OCI-LY3 (cell line): ENCODE measurements around the gene SYNDIG1.

Source experiments
- EZH2phosphoT487 ChIP-seq: fragments of 200-600 bp; shearing (Covaris generic); IDR thresholded peaks from 2 replicates; pipeline ENCODE4 v1.6.1; 2018; ENCODE audit warnings: antibody characterized with exemption, mixed run types, low read depth
- TF ChIP-seq, protein P1 (sequence below): fragments of 200-600, 300-600 bp; sonication (generic); IDR thresholded peaks from 2 replicates; pipeline ENCODE4 v1.5.1; 2014; ENCODE audit warnings: antibody characterized with exemption, low read length, low read depth

DNA sequence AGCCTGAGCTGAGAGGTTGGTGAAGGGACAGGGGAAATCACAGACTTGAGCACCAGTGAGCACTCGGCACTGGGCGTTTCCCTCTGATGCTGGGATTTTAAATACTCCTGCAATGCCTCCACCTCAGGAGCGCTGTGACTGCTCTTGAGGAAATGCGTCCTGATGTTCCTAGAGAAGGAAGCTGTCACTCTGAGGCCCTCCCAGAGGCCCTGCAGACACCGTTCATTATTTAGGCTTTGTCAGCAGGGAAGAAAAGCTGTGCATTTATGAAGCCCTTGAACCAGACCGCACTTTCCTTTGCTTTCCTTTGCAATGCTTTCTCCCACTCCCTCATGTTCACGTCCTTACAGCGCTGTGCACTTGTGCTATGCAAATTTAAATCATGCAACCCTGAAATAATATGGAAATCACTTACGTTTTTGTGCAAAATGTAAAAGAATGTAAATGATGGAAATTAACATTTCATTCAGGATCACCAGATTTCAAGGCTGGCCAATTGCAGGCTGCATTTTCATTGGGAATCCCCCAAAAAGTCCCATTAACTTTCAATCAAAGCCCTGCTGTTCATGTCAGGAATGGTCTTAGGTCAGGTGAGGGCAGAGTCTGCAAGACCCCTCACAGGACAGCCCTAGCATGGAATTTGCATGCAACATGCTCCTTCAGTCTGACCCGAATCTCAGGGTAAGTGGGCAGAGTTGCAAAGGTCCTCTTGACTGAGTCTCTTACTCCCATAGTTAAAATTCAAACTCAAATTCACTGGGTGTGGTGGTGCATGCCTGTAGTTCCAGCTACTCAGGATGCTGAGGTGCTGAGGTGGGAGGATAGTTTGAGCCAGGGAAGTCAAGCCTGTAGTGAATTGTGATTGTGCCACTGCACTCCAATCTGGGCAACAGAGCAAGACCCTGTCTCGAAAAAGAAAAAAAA is 45.8 kb upstream of the SYNDIG1 start:
- TF ChIP-seq, protein P1, sequence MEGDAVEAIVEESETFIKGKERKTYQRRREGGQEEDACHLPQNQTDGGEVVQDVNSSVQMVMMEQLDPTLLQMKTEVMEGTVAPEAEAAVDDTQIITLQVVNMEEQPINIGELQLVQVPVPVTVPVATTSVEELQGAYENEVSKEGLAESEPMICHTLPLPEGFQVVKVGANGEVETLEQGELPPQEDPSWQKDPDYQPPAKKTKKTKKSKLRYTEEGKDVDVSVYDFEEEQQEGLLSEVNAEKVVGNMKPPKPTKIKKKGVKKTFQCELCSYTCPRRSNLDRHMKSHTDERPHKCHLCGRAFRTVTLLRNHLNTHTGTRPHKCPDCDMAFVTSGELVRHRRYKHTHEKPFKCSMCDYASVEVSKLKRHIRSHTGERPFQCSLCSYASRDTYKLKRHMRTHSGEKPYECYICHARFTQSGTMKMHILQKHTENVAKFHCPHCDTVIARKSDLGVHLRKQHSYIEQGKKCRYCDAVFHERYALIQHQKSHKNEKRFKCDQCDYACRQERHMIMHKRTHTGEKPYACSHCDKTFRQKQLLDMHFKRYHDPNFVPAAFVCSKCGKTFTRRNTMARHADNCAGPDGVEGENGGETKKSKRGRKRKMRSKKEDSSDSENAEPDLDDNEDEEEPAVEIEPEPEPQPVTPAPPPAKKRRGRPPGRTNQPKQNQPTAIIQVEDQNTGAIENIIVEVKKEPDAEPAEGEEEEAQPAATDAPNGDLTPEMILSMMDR: no peak
- no peak for TF ChIP-seq EZH2phosphoT487
